H9 (cell line): ENCODE results near the gene LIPC. TPM values are rescaled to one million over a fixed set of nuclear protein-coding genes. Genes with fewer than 3 reads are reported as not detected.

Experiments used
- DNase-seq: peaks from one replicate; pipeline ENCODE4 v3.0.0-alpha.2; 2017
- H2AFZ ChIP-seq: one replicate; pipeline ENCODE4 v1.6.1; 2013; ENCODE audit warnings: mild to moderate bottlenecking, low read length, control low read depth, moderate library complexity
- H2AK5ac ChIP-seq: 2 replicates; pipeline ENCODE4 v1.6.1; 2013; ENCODE audit warnings: low read length, control low read depth, mixed read lengths; ENCODE audit not compliant: insufficient read length
- H2BK120ac ChIP-seq: one replicate; pipeline ENCODE4 v1.6.1; 2013; ENCODE audit warnings: low read depth, mild to moderate bottlenecking, low read length, control low read depth, inconsistent platforms; ENCODE audit not compliant: poor library complexity, severe bottlenecking
- H2BK12ac ChIP-seq: 2 replicates; pipeline ENCODE4 v1.6.1; 2013; ENCODE audit warnings: low read length, control low read depth, mixed read lengths, low read depth; ENCODE audit not compliant: insufficient read length
- H2BK15ac ChIP-seq: 2 replicates; pipeline ENCODE4 v1.6.1; 2013; ENCODE audit warnings: low read depth, low read length, control low read depth
- H2BK20ac ChIP-seq: one replicate; pipeline ENCODE4 v1.6.1; 2013; ENCODE audit warnings: low read depth, mild to moderate bottlenecking, low read length, control low read depth, inconsistent platforms; ENCODE audit not compliant: poor library complexity, severe bottlenecking
- H2BK5ac ChIP-seq: 2 replicates; pipeline ENCODE4 v1.6.1; 2013; ENCODE audit warnings: low read length, control low read depth, mixed read lengths; ENCODE audit not compliant: insufficient read length
- H3K14ac ChIP-seq: 2 replicates; pipeline ENCODE4 v1.6.1; 2013; ENCODE audit warnings: low read length, control low read depth; ENCODE audit not compliant: insufficient read depth
- H3K18ac ChIP-seq: 2 replicates; pipeline ENCODE4 v1.6.1; 2013; ENCODE audit warnings: low read depth, mild to moderate bottlenecking, mixed read lengths, low read length, control low read depth; ENCODE audit not compliant: insufficient read length
- H3K23ac ChIP-seq: 2 replicates; pipeline ENCODE4 v1.6.1; 2013; ENCODE audit warnings: low read length, control low read depth, mixed read lengths, low read depth; ENCODE audit not compliant: insufficient read length
- H3K23me2 ChIP-seq: 2 replicates; pipeline ENCODE4 v1.6.1; 2013; ENCODE audit warnings: low read depth, mild to moderate bottlenecking, mixed read lengths, low read length, control low read depth; ENCODE audit not compliant: insufficient read length, poor library complexity, severe bottlenecking
- H3K27ac ChIP-seq: 2 replicates; pipeline ENCODE4 v1.5.1; 2013; ENCODE audit warnings: low read length, control low read depth, mixed read lengths, low read depth; ENCODE audit not compliant: insufficient read length
- H3K27me3 ChIP-seq: 2 replicates; pipeline ENCODE4 v1.6.1; 2013; ENCODE audit warnings: low read length, control low read depth, inconsistent platforms; ENCODE audit not compliant: insufficient read depth
- H3K4ac ChIP-seq: 2 replicates; pipeline ENCODE4 v1.6.1; 2013; ENCODE audit warnings: low read depth, mild to moderate bottlenecking, control low read depth, inconsistent platforms, low read length, moderate library complexity
- H3K4me1 ChIP-seq: 2 replicates; pipeline ENCODE4 v1.6.1; 2013; ENCODE audit warnings: low read length, control low read depth, inconsistent platforms; ENCODE audit not compliant: insufficient read depth
- H3K4me2 ChIP-seq: 2 replicates; pipeline ENCODE4 v1.6.1; 2013; ENCODE audit warnings: low read length, control low read depth, mixed read lengths; ENCODE audit not compliant: insufficient read length, insufficient read depth
- H3K56ac ChIP-seq: 2 replicates; pipeline ENCODE4 v1.6.1; 2013; ENCODE audit warnings: low read depth, mild to moderate bottlenecking, mixed read lengths, low read length, control low read depth; ENCODE audit not compliant: insufficient read length
- H3K79me1 ChIP-seq: 2 replicates; pipeline ENCODE4 v1.6.1; 2013; ENCODE audit warnings: low read depth, mild to moderate bottlenecking, moderate library complexity, low read length, control low read depth, inconsistent platforms; ENCODE audit not compliant: insufficient read depth, poor library complexity, severe bottlenecking
- H3K79me2 ChIP-seq: 2 replicates; pipeline ENCODE4 v1.6.1; 2013; ENCODE audit warnings: low read length, control low read depth, inconsistent platforms; ENCODE audit not compliant: insufficient read depth
- H3K9ac ChIP-seq: 2 replicates; pipeline ENCODE4 v1.6.1; 2013; ENCODE audit warnings: low read length, control low read depth, mixed read lengths; ENCODE audit not compliant: insufficient read length; ENCODE audit errors: extremely low read depth
- H3K9me3 ChIP-seq: one replicate; pipeline ENCODE4 v1.6.1; 2013; ENCODE audit warnings: low read depth, low read length, inconsistent platforms; ENCODE audit not compliant: control insufficient read depth
- H3T11ph ChIP-seq: one replicate; pipeline ENCODE4 v1.6.1; 2013; ENCODE audit warnings: mild to moderate bottlenecking, low read length, control low read depth, inconsistent platforms
- H4K20me1 ChIP-seq: one replicate; pipeline ENCODE4 v1.6.1; 2013; ENCODE audit not compliant: control insufficient read depth, insufficient read length, insufficient read depth
- H4K5ac ChIP-seq: 2 replicates; pipeline ENCODE4 v1.6.1; 2013; ENCODE audit warnings: low read depth, mild to moderate bottlenecking, mixed read lengths, low read length, control low read depth; ENCODE audit not compliant: insufficient read length
- H4K8ac ChIP-seq: replicated peaks from 2 replicates; pipeline ENCODE4 v1.6.1; 2013; ENCODE audit warnings: low read length, control low read depth, mixed read lengths, low read depth; ENCODE audit not compliant: insufficient read length
- H4K91ac ChIP-seq: 2 replicates; pipeline ENCODE4 v1.6.1; 2013; ENCODE audit warnings: low read depth, mild to moderate bottlenecking, moderate library complexity, mixed read lengths, low read length, control low read depth; ENCODE audit not compliant: insufficient read length
- H3K27ac Mint-ChIP-seq, 3 experiments: 2 replicates in 2 of 3; 3 replicates in 1 of 3; pipeline ENCODE4 v1.8.0; 2020 to 2021; ENCODE audit warnings: mixed read lengths in 3 of 3, mild to moderate bottlenecking in 1 of 3, moderate library complexity in 1 of 3
- H3K27me3 Mint-ChIP-seq: 2 replicates; pipeline ENCODE4 v1.8.0; 2021; ENCODE audit warnings: low read depth, mild to moderate bottlenecking, moderate library complexity, mixed read lengths
- H3K36me3 Mint-ChIP-seq, 3 experiments: 2 replicates in 2 of 3; 3 replicates in 1 of 3; pipeline ENCODE4 v1.8.0; 2020 to 2021; ENCODE audit warnings: low read depth in 3 of 3, mixed read lengths in 3 of 3; ENCODE audit not compliant: insufficient read depth in 1 of 3
- H3K4me1 Mint-ChIP-seq, 2 experiments: 2 replicates each; pipeline ENCODE4 v1.8.0; 2020; ENCODE audit warnings: mixed read lengths in 2 of 2
- H3K4me3 Mint-ChIP-seq, 2 experiments: 2 replicates in 1 of 2; 3 replicates in 1 of 2; pipeline ENCODE4 v1.8.0; 2020 to 2021; ENCODE audit warnings: mild to moderate bottlenecking in 2 of 2, mixed read lengths in 2 of 2, moderate library complexity in 1 of 2
- H3K9me3 Mint-ChIP-seq, 2 experiments: 2 replicates in 1 of 2; 3 replicates in 1 of 2; pipeline ENCODE4 v1.8.0; 2020; ENCODE audit warnings: mild to moderate bottlenecking in 2 of 2, mixed read lengths in 2 of 2, moderate library complexity in 1 of 2
- CTCF ChIP-seq: fragments of 200-600 bp; sonication (generic); conservative IDR thresholded peaks from 3 replicates; pipeline ENCODE4 v1.8.0; 2021; ENCODE audit warnings: antibody characterized with exemption, mild to moderate bottlenecking
- WGBS: extraction: QIAGEN DNeasy Blood & Tissue Kit; methylation state at CpG from one replicate; pipeline ENCODE4 v1.1.7; 2013; ENCODE audit warnings: missing lambda C conversion rate, low lambda C conversion rate, mixed read lengths; ENCODE audit not compliant: insufficient read length; ENCODE audit errors: extremely low coverage; 5-methylcytosine and 5-hydroxymethylcytosine counted together
- total RNA-seq: library from RNA; stranded (reverse); gene quantifications from 2 replicates; pipeline ENCODE4 v1.2.1, GENCODE V29; 2021

LIPC gene
- total RNA-seq, 1 experiment from 2014 or later, result not detected

GRCh38 chr15:58585693-58586443 lies 154.1 kb downstream of the LIPC start:
- no peak for TF ChIP-seq CTCF
- Histone ChIP-seq H2BK5ac (no peak overlapping the region), H2AFZ (no peak overlapping the region), H3K56ac (no peak overlapping the region), H3K4me2 (no peak overlapping the region), H2BK20ac (no peak overlapping the region), H3K4me1 (peaks cover 5% of the 10 kb centered on the region; the same call in 1 of the 2 replicates), H3K79me1 (no peaks in the 10 kb centered on the region), H4K20me1 (no peaks in the 10 kb centered on the region), H3K23ac (no peak overlapping the region), H3K23me2 (no peaks in the 10 kb centered on the region), H3K4ac (no peak overlapping the region), H4K8ac (no peak overlapping the region), H3K9ac (no peak overlapping the region), H3K79me2 (no peaks in the 10 kb centered on the region), H3K27ac (no peak overlapping the region), H2BK120ac (no peak overlapping the region), H4K91ac (no peak overlapping the region), H2AK5ac (no peak overlapping the region), H3K27me3 (no peaks in the 10 kb centered on the region), H4K5ac (no peak overlapping the region), H3T11ph (no peak overlapping the region), H3K14ac (no peak overlapping the region), H3K18ac (no peak overlapping the region), H2BK12ac (no peak overlapping the region), H2BK15ac (no peak overlapping the region), H3K9me3 (no peaks in the 10 kb centered on the region)
- DNase-seq, result no peak
- Mint-ChIP-seq H3K36me3 (0 out of 7 replicates have a peak, but pooled peaks cover 0 to 7% (median 0%) of the 10 kb centered on the region in 3 experiments), H3K4me3 (no peak overlapping the region), H3K27ac (no peak overlapping the region; a peak in 2 of 7 replicates), H3K4me1 (peaks cover 3 to 4% of the 10 kb centered on the region in 2 experiments; a peak in 1 of 4 replicates), H3K27me3 (no peaks in the 10 kb centered on the region), H3K9me3 (peaks cover 6 to 8% of the 10 kb centered on the region in 2 experiments; a peak in 4 of 5 replicates)
- no CpG with 5 or more reads among the region's 5 CpGs for WGBS
